K562 (cell line): ENCODE data around the gene AKAP6. TPM values are rescaled to one million over a fixed set of nuclear protein-coding genes. Genes with fewer than 3 reads are reported as not detected.

Source experiments
- ATAC-seq: fragments of 200-7000 bp; cut with Tn5 transposase; 3 replicates; pipeline ENCODE4 v1.9.1; 2020; ENCODE audit warnings: moderate library complexity
- BruUV-seq: library from RNA; stranded (reverse); fragments of 400-500 nt; replicated peaks from 2 replicates; lab custom pipeline; 2021; lab: Mats Ljungman, UMichigan
- CTCF ChIA-PET: fragments of 300-600 bp; formaldehyde crosslinking; extraction: SDS; loops from one replicate; lab custom pipeline; 2021; ENCODE audit warnings: low intra/inter-chr PET ratio; lab: Yijun Ruan, JAX
- POLR2A ChIA-PET: fragments of 300-600, 350-650 bp; sonication (Branson Sonifier 250); formaldehyde crosslinking; extraction: SDS; loops from one replicate; lab custom pipeline; 2021; ENCODE audit warnings: antibody characterized with exemption, inconsistent platforms; lab: Yijun Ruan, JAX
- DNase-seq, 4 experiments: peaks; one replicate each; pipeline versions ENCODE4 v3.0.0 to v3.0.0-alpha.2; 2011 to 2018; ENCODE audit warnings: low spot score in 3 of 4, mixed read lengths in 3 of 4; ENCODE audit errors: extremely low read depth in 1 of 4
- FAIRE-seq: peaks from 2 replicates; lab custom pipeline; 2011; peaks lifted over from hg19 to GRCh38; lab: Jason Lieb, UNC
- H2AFZ ChIP-seq: 2 replicates; pipeline ENCODE4 v1.6.0; 2011; ENCODE audit warnings: low read depth, low read length, control low read depth, inconsistent platforms
- H3K27ac ChIP-seq: fragments of 200-600 bp; 3 replicates; pipeline ENCODE4 v1.8.0; 2011; ENCODE audit warnings: low read depth, mild to moderate bottlenecking, control low read depth, inconsistent platforms, low read length, moderate library complexity, mixed read lengths; ENCODE audit errors: extremely low read depth
- H3K27me3 ChIP-seq, 2 experiments: fragments of 300-600 bp in 1 of 2; 2 replicates in 1 of 2; 3 replicates in 1 of 2; pipeline versions ENCODE4 v1.6.0 to v1.8.0; 2011; ENCODE audit warnings: inconsistent platforms in 2 of 2, low read length in 2 of 2, mild to moderate bottlenecking in 1 of 2, mixed read lengths in 1 of 2, moderate library complexity in 1 of 2; ENCODE audit not compliant: control insufficient read depth in 2 of 2, insufficient read depth in 2 of 2
- H3K36me3 ChIP-seq: fragments of 300-600 bp; 3 replicates; pipeline ENCODE4 v1.8.0; 2011; ENCODE audit warnings: mild to moderate bottlenecking, low read length, inconsistent platforms; ENCODE audit not compliant: control insufficient read depth, insufficient read depth
- H3K4me1 ChIP-seq, 2 experiments: fragments of 200-600 bp in 1 of 2; replicated peaks in 1 of 2; 2 replicates in 1 of 2; 3 replicates in 1 of 2; pipeline versions ENCODE4 v1.5.1 to v1.8.0; 2011; ENCODE audit warnings: inconsistent platforms in 2 of 2, low read length in 2 of 2, mild to moderate bottlenecking in 1 of 2, mixed read lengths in 1 of 2, moderate library complexity in 1 of 2; ENCODE audit not compliant: control insufficient read depth in 2 of 2, insufficient read depth in 2 of 2
- H3K4me2 ChIP-seq: 2 replicates; pipeline ENCODE4 v1.6.1; 2011; ENCODE audit warnings: low read length, control low read depth, inconsistent platforms, mixed read lengths; ENCODE audit not compliant: insufficient read depth
- H3K4me3 ChIP-seq: fragments of 200-600 bp; sonication (generic), shearing (Covaris generic); 2 replicates; pipeline ENCODE4 v1.5.1; 2016; ENCODE audit warnings: control low read depth, inconsistent platforms
- H3K79me2 ChIP-seq: fragments of 200-600 bp; 3 replicates; pipeline ENCODE4 v1.8.0; 2011; ENCODE audit warnings: low read length, inconsistent platforms; ENCODE audit not compliant: control insufficient read depth, insufficient read depth
- H3K9ac ChIP-seq, 2 experiments: 2 replicates each; pipeline versions ENCODE4 v1.6.0 to v1.6.1; 2011; ENCODE audit warnings: low read depth in 2 of 2, low read length in 2 of 2, control low read depth in 1 of 2, inconsistent platforms in 1 of 2, mild to moderate bottlenecking in 1 of 2, mixed read lengths in 1 of 2; ENCODE audit not compliant: insufficient read depth in 1 of 2
- H3K9me1 ChIP-seq: one replicate; pipeline ENCODE4 v1.6.0; 2011; ENCODE audit warnings: inconsistent platforms, mild to moderate bottlenecking, low read length, moderate library complexity; ENCODE audit not compliant: control insufficient read depth, insufficient read depth
- H3K9me3 ChIP-seq: replicated peaks from 2 replicates; pipeline ENCODE4 v1.5.1; 2011; ENCODE audit warnings: low read depth, low read length, inconsistent platforms; ENCODE audit not compliant: control insufficient read depth, insufficient read depth
- H4K20me1 ChIP-seq: replicated peaks from 2 replicates; pipeline ENCODE4 v1.6.1; 2011; ENCODE audit warnings: low read length, inconsistent platforms, mixed read lengths; ENCODE audit not compliant: control insufficient read depth, insufficient read depth
- CGGBP1 ChIP-seq: fragments of 250-450 bp; sonication (Bioruptor Pico); IDR thresholded peaks from 2 replicates; pipeline ENCODE4 v1.9.0; 2021; ENCODE audit warnings: mild to moderate bottlenecking
- KAT7 ChIP-seq: sonication (generic); formaldehyde crosslinking; IDR thresholded peaks from 2 replicates; pipeline ENCODE4 v1.8.0; 2022; ENCODE audit warnings: missing genetic modification reagents, mild to moderate bottlenecking, borderline replicate concordance
- PPARD ChIP-seq: fragments of 250-450 bp; sonication (Bioruptor Pico); IDR thresholded peaks from 2 replicates; pipeline ENCODE4 v1.8.0; 2022; ENCODE audit warnings: inconsistent platforms, mild to moderate bottlenecking, moderate library complexity
- SETDB1 ChIP-seq: IDR thresholded peaks from one replicate; pipeline ENCODE4 v1.6.1; 2012; ENCODE audit warnings: low read length, control low read depth, inconsistent platforms
- SIRT6 ChIP-seq: IDR thresholded peaks from one replicate; pipeline ENCODE4 v1.6.1; 2012; ENCODE audit warnings: low read depth, mild to moderate bottlenecking, control low read depth, inconsistent platforms, low read length, moderate library complexity
- TCF7 ChIP-seq: sonication (generic); IDR thresholded peaks from 2 replicates; pipeline ENCODE4 v1.6.1; 2016; ENCODE audit warnings: antibody characterized with exemption, borderline replicate concordance
- USF1 ChIP-seq: sonication (generic); formaldehyde crosslinking; IDR thresholded peaks from 2 replicates; pipeline ENCODE4 v1.9.0; 2022; ENCODE audit warnings: mild to moderate bottlenecking, missing genetic modification reagents
- ZKSCAN1 ChIP-seq: fragments of 150-350 bp; IDR thresholded peaks from 2 replicates; pipeline ENCODE4 v1.6.1; 2016; ENCODE audit warnings: low read depth, low read length
- WGBS: fragments of 100-300 bp; shearing (Covaris generic); methylation state at CpG from one replicate; pipeline ENCODE4 v1.1.6; 2016; ENCODE audit warnings: low coverage, mixed read lengths; ENCODE audit not compliant: insufficient coverage; ENCODE audit errors: missing lambda C conversion rate; 5-methylcytosine and 5-hydroxymethylcytosine counted together
- in situ Hi-C: fragments of 300-500 bp; cut with MboI; formaldehyde crosslinking; loops from 4 replicates; pipeline ENCODE4 v1.15.0; 2018; ENCODE audit warnings: inconsistent platforms, mixed read lengths
- intact Hi-C: fragments of 100-400 bp; cut with micrococcal nuclease; formaldehyde crosslinking; loops from 2 replicates; pipeline ENCODE4 v1.14.2; 2022
- polyA plus RNA-seq, 8 experiments: library from polyadenylated mRNA; depleted of rRNA in 4 of 8; stranded (reverse) in 5 of 8; unstranded in 3 of 8; fragments of >200 nt; fragmentation: Nextera tagmentation in 2 of 8; fragmentation: Illumina TruSeq in 1 of 8; extraction: Ambion mirVana in 2 of 8; extraction: Trizol in 1 of 8; gene quantifications; 2 replicates each; pipeline versions ENCODE4 v1.2.1 to v1.2.3, GENCODE V29; 2011 to 2014; ENCODE audit warnings: inconsistent platforms in 1 of 8, missing spikeins in 1 of 8
- total RNA-seq, 7 experiments: library from RNA; depleted of rRNA in 6 of 7; stranded (reverse); fragments of >200 nt in 6 of 7; fragmentation: Illumina TruSeq in 2 of 7; extraction: Trizol in 2 of 7; gene quantifications; 2 replicates each; pipeline versions ENCODE4 v1.2.1 to v1.2.3, GENCODE V29; 2011 to 2021; ENCODE audit warnings: low replicate concordance in 1 of 7

The AKAP6 gene
- total and polyA plus RNA-seq, 9 of the 15 experiments (the other 6 are each of a cell fraction or from before 2014, with no cell fraction given), result 0.03 to 1.7 (median 0.48) TPM

GRCh38 chr14:32421781-32422180, 92.7 kb downstream of the AKAP6 start:
- intact Hi-C loops, result no loop called here
- Histone ChIP-seq H2AFZ (no peak overlapping the region), H3K4me3 (no peak overlapping the region), H4K20me1 (no peaks in the 10 kb centered on the region), H3K9me3 (no peaks in the 10 kb centered on the region), H3K9me1 (no peaks in the 10 kb centered on the region), H3K36me3 (no peaks in the 10 kb centered on the region), H3K4me2 (no peak overlapping the region), H3K27ac (no peak overlapping the region), H3K79me2 (no peaks in the 10 kb centered on the region), H3K9ac (no peak overlapping the region), H3K4me1 (no peaks in the 10 kb centered on the region), H3K27me3 (no peaks in the 10 kb centered on the region)
- TF ChIP-seq CGGBP1 (CRISPR knock-in tag) (no peak), PPARD (no peak), TCF7 (no peak), SIRT6 (no peak), USF1 (no peak), SETDB1 (no peak), KAT7 (no peak), ZKSCAN1 (no peak)
- CTCF ChIA-PET, result no interaction called here
- no peak for DNase-seq
- BruUV-seq, result no TSS peak
- POLR2A ChIA-PET, result no interaction called here
- no peak for ATAC-seq
- 0% methylated on average over 1 of the region's 1 CpG for whole genome bisulfite sequencing
- in situ Hi-C loops, result no loop called here
- FAIRE-seq, result no peak
